Panc1 (cell line): ENCODE data around the gene SIK2. TPM values are rescaled to one million over a fixed set of nuclear protein-coding genes. Genes with fewer than 3 reads are reported as not detected.

Experiments
- ATAC-seq: fragments of 200-7000 bp; cut with Tn5 transposase; 2 replicates; pipeline ENCODE4 v1.9.1; 2020; ENCODE audit warnings: mild to moderate bottlenecking, moderate library complexity
- BruUV-seq: library from RNA; stranded (reverse); fragments of 400-500 nt; replicated peaks from 2 replicates; lab custom pipeline; 2021; lab: Mats Ljungman, UMichigan
- CTCF ChIA-PET: fragments of 300-600 bp; sonication (Branson Sonifier 250); formaldehyde crosslinking; loops from one replicate; lab custom pipeline; 2022; ENCODE audit warnings: antibody characterized with exemption; lab: Charles Lee
- POLR2A ChIA-PET: fragments of 300-600 bp; sonication (Branson Sonifier 250); formaldehyde crosslinking; loops from one replicate; lab custom pipeline; 2022; ENCODE audit warnings: antibody characterized with exemption; lab: Charles Lee
- DNase-seq: peaks from one replicate; pipeline ENCODE4 v3.0.0-alpha.2; 2010; ENCODE audit warnings: low read depth, low spot score
- H3K27ac ChIP-seq: 2 replicates; pipeline ENCODE4 v1.5.1; 2011; ENCODE audit warnings: mild to moderate bottlenecking, low read length, inconsistent platforms
- H3K27me3 ChIP-seq: fragments of 200-500 bp; sonication (Bioruptor generic); 2 replicates; pipeline ENCODE4 v1.6.0; 2014; ENCODE audit warnings: low read length, inconsistent platforms; ENCODE audit not compliant: control insufficient read depth, insufficient read depth
- H3K36me3 ChIP-seq: fragments of 200-500 bp; sonication (Bioruptor generic); 2 replicates; pipeline ENCODE4 v1.5.1; 2014; ENCODE audit warnings: inconsistent platforms, mild to moderate bottlenecking, low read length, moderate library complexity; ENCODE audit not compliant: control insufficient read depth, insufficient read depth
- H3K4me1 ChIP-seq: 2 replicates; pipeline ENCODE4 v1.5.1; 2011; ENCODE audit warnings: inconsistent platforms, mild to moderate bottlenecking, low read length, moderate library complexity; ENCODE audit not compliant: control insufficient read depth, insufficient read depth
- H3K4me3 ChIP-seq, 2 experiments: 2 replicates each; pipeline ENCODE4 v1.5.1; 2011 to 2012; ENCODE audit warnings: low read depth in 2 of 2, low read length in 2 of 2, mild to moderate bottlenecking in 2 of 2, inconsistent platforms in 1 of 2, moderate library complexity in 1 of 2
- H3K9me3 ChIP-seq: fragments of 200-500 bp; sonication (Bioruptor generic); 2 replicates; pipeline ENCODE4 v1.5.1; 2014; ENCODE audit warnings: low read depth, mild to moderate bottlenecking, inconsistent platforms, low read length, moderate library complexity; ENCODE audit not compliant: control insufficient read depth, insufficient read depth
- CTCF ChIP-seq: fragments of 450-650 bp; IDR thresholded peaks from 2 replicates; pipeline ENCODE4 v1.5.1; 2017; ENCODE audit warnings: mild to moderate bottlenecking
- POLR2AphosphoS5 ChIP-seq: IDR thresholded peaks from 2 replicates; pipeline ENCODE4 v1.6.1; 2012; ENCODE audit warnings: mild to moderate bottlenecking, low read depth, low read length, moderate library complexity
- REST ChIP-seq, 2 experiments: IDR thresholded peaks; 2 replicates each; pipeline ENCODE4 v1.6.1; 2011 to 2012; ENCODE audit warnings: low read depth in 2 of 2, control low read depth in 1 of 2, low read length in 1 of 2, mild to moderate bottlenecking in 1 of 2, moderate library complexity in 1 of 2; ENCODE audit not compliant: insufficient read depth in 1 of 2
- SIN3A ChIP-seq: IDR thresholded peaks from 2 replicates; pipeline ENCODE4 v1.6.1; 2012; ENCODE audit warnings: low read depth, mild to moderate bottlenecking, low read length, moderate library complexity, borderline replicate concordance; ENCODE audit not compliant: insufficient read depth
- TCF7L2 ChIP-seq: IDR thresholded peaks from 2 replicates; pipeline ENCODE4 v1.6.1; 2011; ENCODE audit warnings: mild to moderate bottlenecking, low read depth, low read length, inconsistent platforms
- in situ Hi-C: cut with HindIII; loops from 2 replicates; pipeline ENCODE4 v1.10.0; 2016; ENCODE audit warnings: low sequenced_read_pairs, low pct_unique_long_range_greater_than_20kb
- intact Hi-C: fragments of 100-400 bp; cut with micrococcal nuclease; formaldehyde crosslinking; loops from one replicate; pipeline ENCODE4 v1.10.0; 2022; ENCODE audit not compliant: unreplicated experiment
- total RNA-seq: library from RNA; stranded (reverse); gene quantifications from one replicate; pipeline ENCODE4 v1.2.1, GENCODE V29; 2021; ENCODE audit not compliant: unreplicated experiment

The SIK2 gene
- total RNA-seq, 1 experiment from 2014 or later = 17.0 TPM

- Histone ChIP-seq H3K27ac (no peak overlapping the region), H3K4me3 (no peak overlapping the region), H3K4me1 (peaks cover 12% of the 10 kb centered on the region; the same call in 1 of the 2 replicates), H3K27me3 (no peaks in the 10 kb centered on the region), H3K36me3 (no peaks in the 10 kb centered on the region), H3K9me3 (no peaks in the 10 kb centered on the region)
- in situ Hi-C loops = no loop called here
- ChIA-PET POLR2A (interaction anchor here (0.5 kb wide), 1 partner anchor 46 kb away, joined by 4 read pairs; no protein-coding TSS in a partner anchor), CTCF (interaction anchor here (0.6 kb wide), 1 partner anchor 125 kb away, joined by 3 read pairs; no protein-coding TSS in a partner anchor)
- DNase-seq (no peak), ATAC-seq (0 out of 2 replicates have a peak, but pooled peaks have one; percentile 52)
- BruUV-seq = no TSS peak
- TF ChIP-seq SIN3A (no peak), TCF7L2 (no peak)
- intact Hi-C loops = no loop called here
Measured at GRCh38 chr11:111631024-111631665, 28.9 kb downstream of the SIK2 start.

GRCh38 chr11:111631666-111632039 lies 29.4 kb downstream of the SIK2 start:
- Histone ChIP-seq H3K27me3 (no peaks in the 10 kb centered on the region), H3K27ac (no peak overlapping the region), H3K4me1 (peaks cover 12% of the 10 kb centered on the region; the same call in 1 of the 2 replicates), H3K9me3 (no peaks in the 10 kb centered on the region), H3K4me3 (no peak overlapping the region), H3K36me3 (no peaks in the 10 kb centered on the region)
- intact Hi-C loops (no loop called here), in situ Hi-C loops (no loop called here)
- DNase-seq = no peak
- ChIA-PET CTCF (interaction anchor here (0.6 kb wide), 1 partner anchor 125 kb away, joined by 3 read pairs; no protein-coding TSS in a partner anchor), POLR2A (interaction anchor here (0.5 kb wide), 1 partner anchor 46 kb away, joined by 4 read pairs; no protein-coding TSS in a partner anchor)
- peak; percentile 59 for ATAC-seq
- no TSS peak for BruUV-seq
- TF ChIP-seq REST (IDR thresholded peaks at IDR 0.05; ENCODE audit: insufficient read depth in 1 of 2, low read depth in 2 of 2, low read length in 1 of 2) (no peak), POLR2AphosphoS5 (no peak), TCF7L2 (no peak), SIN3A (no peak), CTCF (no peak)
